ENCODE results near the gene SP6.

The SP6 gene

DNA sequence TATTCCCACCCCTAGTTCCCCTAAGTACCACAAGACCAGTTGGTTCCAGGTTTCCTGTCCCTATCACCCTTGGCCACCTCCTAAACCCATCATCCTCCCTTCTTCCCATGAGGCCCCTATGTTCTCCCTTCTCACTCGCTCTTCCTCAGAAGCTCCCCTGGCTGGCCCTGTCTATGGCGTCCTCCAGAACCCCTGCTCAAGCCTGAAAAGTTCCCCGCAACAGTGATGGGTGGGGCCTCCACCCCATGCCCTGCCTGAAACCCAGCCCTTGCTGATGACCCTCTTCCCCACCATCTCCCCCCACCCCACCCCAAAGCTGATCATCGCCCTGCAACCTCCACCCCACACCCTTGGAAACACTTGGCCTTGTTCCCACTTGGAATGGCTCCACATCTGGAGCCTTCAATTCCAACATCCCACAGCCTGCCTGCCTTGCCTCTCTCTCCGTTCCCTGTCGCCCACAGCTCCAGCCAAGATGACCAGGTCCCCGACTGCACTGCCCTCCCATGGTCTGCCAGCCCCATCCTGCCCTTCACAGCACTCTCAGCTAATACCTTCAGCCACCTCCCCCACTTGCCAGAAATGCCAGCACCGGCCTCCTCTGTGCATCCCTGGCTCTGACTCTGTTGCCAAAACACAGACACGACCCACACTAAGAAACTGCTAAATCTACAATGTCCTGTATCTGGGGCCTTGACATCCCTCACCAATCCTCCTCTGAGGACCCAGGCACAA is 39.9 kb downstream of the SP6 start:
- no peak for DNase-seq (ENCODE audit: low read depth in 1 of 2, low spot score in 1 of 2)
- TF ChIP-seq POLR2AphosphoS5 (IDR thresholded peaks at IDR 0.05; ENCODE audit: low read depth) = no peak
- no peak for TF ChIP-seq SPI1 (IDR thresholded peaks at IDR 0.05; ENCODE audit: borderline replicate concordance, low read depth)
- TF ChIP-seq, protein P1, sequence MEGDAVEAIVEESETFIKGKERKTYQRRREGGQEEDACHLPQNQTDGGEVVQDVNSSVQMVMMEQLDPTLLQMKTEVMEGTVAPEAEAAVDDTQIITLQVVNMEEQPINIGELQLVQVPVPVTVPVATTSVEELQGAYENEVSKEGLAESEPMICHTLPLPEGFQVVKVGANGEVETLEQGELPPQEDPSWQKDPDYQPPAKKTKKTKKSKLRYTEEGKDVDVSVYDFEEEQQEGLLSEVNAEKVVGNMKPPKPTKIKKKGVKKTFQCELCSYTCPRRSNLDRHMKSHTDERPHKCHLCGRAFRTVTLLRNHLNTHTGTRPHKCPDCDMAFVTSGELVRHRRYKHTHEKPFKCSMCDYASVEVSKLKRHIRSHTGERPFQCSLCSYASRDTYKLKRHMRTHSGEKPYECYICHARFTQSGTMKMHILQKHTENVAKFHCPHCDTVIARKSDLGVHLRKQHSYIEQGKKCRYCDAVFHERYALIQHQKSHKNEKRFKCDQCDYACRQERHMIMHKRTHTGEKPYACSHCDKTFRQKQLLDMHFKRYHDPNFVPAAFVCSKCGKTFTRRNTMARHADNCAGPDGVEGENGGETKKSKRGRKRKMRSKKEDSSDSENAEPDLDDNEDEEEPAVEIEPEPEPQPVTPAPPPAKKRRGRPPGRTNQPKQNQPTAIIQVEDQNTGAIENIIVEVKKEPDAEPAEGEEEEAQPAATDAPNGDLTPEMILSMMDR (IDR thresholded peaks at IDR 0.05; ENCODE audit: insufficient read depth, low read length) = no peak
- TF ChIP-seq GABPA (IDR thresholded peaks at IDR 0.05; ENCODE audit: low read depth) = no peak
- TF ChIP-seq, protein P2, sequence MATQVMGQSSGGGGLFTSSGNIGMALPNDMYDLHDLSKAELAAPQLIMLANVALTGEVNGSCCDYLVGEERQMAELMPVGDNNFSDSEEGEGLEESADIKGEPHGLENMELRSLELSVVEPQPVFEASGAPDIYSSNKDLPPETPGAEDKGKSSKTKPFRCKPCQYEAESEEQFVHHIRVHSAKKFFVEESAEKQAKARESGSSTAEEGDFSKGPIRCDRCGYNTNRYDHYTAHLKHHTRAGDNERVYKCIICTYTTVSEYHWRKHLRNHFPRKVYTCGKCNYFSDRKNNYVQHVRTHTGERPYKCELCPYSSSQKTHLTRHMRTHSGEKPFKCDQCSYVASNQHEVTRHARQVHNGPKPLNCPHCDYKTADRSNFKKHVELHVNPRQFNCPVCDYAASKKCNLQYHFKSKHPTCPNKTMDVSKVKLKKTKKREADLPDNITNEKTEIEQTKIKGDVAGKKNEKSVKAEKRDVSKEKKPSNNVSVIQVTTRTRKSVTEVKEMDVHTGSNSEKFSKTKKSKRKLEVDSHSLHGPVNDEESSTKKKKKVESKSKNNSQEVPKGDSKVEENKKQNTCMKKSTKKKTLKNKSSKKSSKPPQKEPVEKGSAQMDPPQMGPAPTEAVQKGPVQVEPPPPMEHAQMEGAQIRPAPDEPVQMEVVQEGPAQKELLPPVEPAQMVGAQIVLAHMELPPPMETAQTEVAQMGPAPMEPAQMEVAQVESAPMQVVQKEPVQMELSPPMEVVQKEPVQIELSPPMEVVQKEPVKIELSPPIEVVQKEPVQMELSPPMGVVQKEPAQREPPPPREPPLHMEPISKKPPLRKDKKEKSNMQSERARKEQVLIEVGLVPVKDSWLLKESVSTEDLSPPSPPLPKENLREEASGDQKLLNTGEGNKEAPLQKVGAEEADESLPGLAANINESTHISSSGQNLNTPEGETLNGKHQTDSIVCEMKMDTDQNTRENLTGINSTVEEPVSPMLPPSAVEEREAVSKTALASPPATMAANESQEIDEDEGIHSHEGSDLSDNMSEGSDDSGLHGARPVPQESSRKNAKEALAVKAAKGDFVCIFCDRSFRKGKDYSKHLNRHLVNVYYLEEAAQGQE (IDR thresholded peaks at IDR 0.05; ENCODE audit: insufficient replicate concordance, low read depth) = no peak
- Histone ChIP-seq H3K27me3 (ENCODE audit: insufficient read depth, poor library complexity, severe bottlenecking) (no peaks in the 10 kb centered on the region), H3K4me3 (replicated peaks; ENCODE audit: insufficient read depth, low read length) (no peak overlapping the region), H3K27ac (replicated peaks) (no peak overlapping the region)

DNA sequence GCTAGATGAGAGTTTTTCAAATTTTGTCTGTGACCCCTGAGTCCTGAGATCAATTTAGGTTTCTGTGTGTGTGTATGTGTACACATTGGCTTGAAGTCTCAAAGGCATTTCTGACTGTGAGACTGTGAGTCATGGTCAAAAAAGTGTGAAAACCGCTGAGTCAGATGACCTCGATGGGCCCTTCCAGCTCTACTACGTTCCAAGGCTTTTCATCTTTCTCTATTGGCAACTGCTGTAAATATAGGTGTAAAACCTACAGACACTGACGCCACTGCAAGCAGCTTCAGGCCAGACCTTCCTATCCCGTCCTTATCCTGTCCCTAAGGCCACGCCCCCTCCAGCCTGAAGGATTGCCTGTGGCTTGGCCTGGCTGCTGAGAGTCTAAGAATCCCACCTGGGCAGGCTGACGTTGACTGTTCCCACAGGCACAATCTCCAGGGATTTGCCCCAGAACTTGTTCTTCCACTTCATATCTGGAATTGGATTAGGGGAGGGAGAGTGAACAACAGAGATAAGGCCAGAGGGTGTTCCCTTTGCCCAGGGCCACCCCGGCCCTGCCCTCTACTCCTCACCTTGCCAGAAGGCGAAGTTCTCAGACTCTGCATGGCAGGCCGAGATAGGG is 40.7 kb downstream of the SP6 start:
- DNase-seq (ENCODE audit: low read depth in 1 of 2, low spot score in 1 of 2) = no peak

DNA sequence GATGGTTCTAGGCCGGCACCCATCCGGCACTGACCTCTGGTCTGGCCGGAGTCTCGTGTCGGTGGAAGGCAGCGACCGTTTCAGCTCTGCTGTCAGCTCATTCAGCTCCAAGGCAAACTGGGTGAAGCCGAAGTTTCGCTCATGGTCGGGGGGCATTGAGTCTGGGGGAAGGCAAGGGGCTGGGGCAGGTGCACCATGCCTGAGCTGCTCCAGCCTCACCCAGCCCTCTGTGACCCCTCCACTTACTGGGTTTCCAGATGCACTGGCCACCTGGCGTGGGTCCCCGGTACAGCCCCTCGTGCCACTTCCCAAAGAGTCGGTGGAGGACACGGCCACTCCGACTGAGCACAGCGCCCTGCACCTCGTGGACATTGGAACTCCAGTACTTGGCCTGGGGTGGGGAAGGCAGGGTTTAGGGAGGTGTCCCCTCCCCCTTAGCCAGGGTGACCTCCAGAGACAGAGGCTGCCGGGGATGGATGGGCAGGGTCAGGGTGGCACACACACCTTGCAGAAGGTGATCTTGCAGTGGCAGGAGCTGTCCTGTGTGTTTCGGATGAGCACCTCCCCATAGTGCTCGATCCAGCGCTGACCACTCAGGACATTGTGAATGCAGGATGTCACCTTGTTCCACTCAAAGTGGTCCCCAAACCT is 42.0 kb downstream of the SP6 start:
- H3K27ac ChIP-seq (replicated peaks) = no peak overlapping the region
- DNase-seq (ENCODE audit: low read depth in 1 of 2, low spot score in 1 of 2) = no peak
- no peak for TF ChIP-seq POLR2AphosphoS5 (IDR thresholded peaks at IDR 0.05; ENCODE audit: low read depth)
- no peak for TF ChIP-seq SPI1 (IDR thresholded peaks at IDR 0.05; ENCODE audit: borderline replicate concordance, low read depth)
- TF ChIP-seq, protein P1 (IDR thresholded peaks at IDR 0.05; ENCODE audit: insufficient read depth, low read length) = no peak
- no peak for TF ChIP-seq GABPA (IDR thresholded peaks at IDR 0.05; ENCODE audit: low read depth)
- TF ChIP-seq, protein P2 (IDR thresholded peaks at IDR 0.05; ENCODE audit: insufficient replicate concordance, low read depth) = no peak

More for the DNA sequence above, 40.7 kb downstream of the SP6 start:
- H3K4me3 ChIP-seq (replicated peaks; ENCODE audit: insufficient read depth, low read length) = no peak overlapping the region
- no peak for TF ChIP-seq POLR2AphosphoS5 (IDR thresholded peaks at IDR 0.05; ENCODE audit: low read depth)
- no peak for TF ChIP-seq GABPA (IDR thresholded peaks at IDR 0.05; ENCODE audit: low read depth)
- TF ChIP-seq, protein P1 (IDR thresholded peaks at IDR 0.05; ENCODE audit: insufficient read depth, low read length) = no peak
- TF ChIP-seq SPI1 (IDR thresholded peaks at IDR 0.05; ENCODE audit: borderline replicate concordance, low read depth) = no peak
- TF ChIP-seq, protein P2 (IDR thresholded peaks at IDR 0.05; ENCODE audit: insufficient replicate concordance, low read depth) = no peak
- H3K27me3 ChIP-seq (ENCODE audit: insufficient read depth, poor library complexity, severe bottlenecking) = no peaks in the 10 kb centered on the region
- no peak overlapping the region for H3K27ac ChIP-seq (replicated peaks)

More for the DNA sequence above, 42.0 kb downstream of the SP6 start:
- no peak overlapping the region for H3K4me3 ChIP-seq (replicated peaks; ENCODE audit: insufficient read depth, low read length)
- H3K27me3 ChIP-seq (ENCODE audit: insufficient read depth, poor library complexity, severe bottlenecking) = no peaks in the 10 kb centered on the region
